GM18951 (cell line): ENCODE data around the gene C3orf33.

Source experiments
- POLR2A ChIP-seq: IDR thresholded peaks from 4 replicates; pipeline ENCODE4 v1.6.1; 2011; ENCODE audit warnings: mild to moderate bottlenecking; ENCODE audit not compliant: insufficient read length, insufficient read depth; ENCODE audit errors: extremely low read depth
- in situ Hi-C: fragments of 300-500 bp; cut with MboI; formaldehyde crosslinking; loops from one replicate; pipeline ENCODE4 v1.12.0; 2022; ENCODE audit warnings: low sequenced_read_pairs, mixed read lengths, inconsistent platforms; ENCODE audit not compliant: unreplicated experiment

Gene C3orf33

DNA sequence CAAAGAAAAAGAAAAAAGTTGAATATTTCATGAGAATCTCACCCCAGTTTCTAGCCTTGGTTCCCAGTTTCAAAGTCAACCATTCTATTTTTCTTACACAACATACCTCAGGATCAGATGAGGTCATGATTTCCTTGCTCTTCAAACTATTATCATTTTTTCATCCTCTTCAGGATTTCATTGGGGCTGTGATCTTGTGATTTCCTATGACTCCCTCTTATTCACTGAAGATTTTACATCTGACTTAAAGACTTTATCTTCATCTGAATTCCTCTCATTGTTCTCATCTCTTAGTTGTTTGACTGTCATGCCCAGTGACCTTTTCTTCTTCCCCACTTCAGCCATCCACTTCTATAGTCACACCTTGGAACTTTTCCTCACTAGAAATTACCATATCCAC, 3.1 kb upstream of the C3orf33 start:
- no peak for TF ChIP-seq POLR2A
- in situ Hi-C loops, result no loop called here

DNA sequence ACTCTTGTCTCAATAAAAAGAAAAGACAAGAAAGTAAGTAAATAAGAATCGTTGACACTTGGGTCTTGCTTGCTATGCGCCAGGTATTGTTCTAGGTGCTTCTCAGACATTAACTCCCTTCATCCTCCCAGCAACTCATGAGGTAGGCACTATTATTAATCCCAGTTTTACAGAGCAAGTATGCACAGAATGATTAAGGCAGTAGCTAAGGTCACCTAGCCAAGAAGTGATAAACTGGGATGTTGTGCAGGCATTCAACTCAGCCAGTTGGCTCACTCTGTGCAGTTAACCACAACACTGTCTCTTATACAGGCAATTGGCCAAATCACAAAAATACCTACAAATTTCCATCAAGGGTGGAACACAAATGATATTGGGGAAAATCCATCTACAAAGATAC, 1.7 kb upstream of the C3orf33 start:
- in situ Hi-C loops, result no loop called here
- TF ChIP-seq POLR2A, result no peak

DNA sequence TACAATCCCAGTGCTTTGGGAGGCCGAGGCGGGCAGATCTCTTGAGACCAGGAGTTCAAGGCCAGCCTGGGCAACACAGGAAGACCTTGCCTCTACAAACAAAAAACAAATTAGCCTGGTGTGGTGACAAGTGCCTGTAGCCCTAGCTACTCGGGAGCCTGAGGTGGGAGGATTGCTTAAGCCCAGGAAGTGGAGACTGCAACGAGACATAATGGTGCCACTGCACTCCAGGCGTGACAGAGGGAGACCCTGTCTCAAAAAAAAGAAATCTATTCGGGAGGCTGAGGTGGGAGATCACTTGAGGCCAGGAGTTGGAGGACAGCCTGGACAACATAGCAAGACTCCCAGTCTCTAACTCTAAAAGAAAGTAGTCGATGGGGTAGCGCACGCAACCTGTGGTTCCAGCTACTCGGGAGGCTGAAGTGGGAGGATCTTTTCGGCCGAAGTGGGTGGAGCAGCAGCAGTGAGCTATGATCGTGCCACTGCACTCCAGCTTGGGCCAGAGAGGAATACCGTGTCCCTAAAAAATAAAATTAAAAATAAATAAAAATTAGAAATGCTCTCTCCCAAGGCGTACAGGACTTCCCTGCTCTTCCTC, 775 bp downstream of the C3orf33 start:
- in situ Hi-C loops, result no loop called here
- no peak for TF ChIP-seq POLR2A

DNA sequence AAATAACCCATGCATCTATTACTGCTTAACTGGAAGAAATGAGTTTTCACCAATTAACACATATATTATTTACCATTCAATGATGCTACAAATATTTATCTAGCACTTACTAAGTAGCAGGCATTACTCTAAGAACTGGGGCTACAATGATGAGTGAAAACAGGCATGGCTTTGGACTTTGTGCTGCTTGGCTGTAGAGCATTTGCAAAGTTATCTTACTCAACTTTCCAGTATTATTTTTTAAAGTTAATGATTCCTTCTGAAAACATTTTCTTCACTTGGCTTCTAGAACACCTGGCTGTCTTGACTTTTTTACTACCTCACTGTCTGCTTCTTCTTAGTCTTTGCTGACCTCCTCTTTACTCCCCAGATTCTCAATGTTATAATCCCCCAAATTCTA, 1.8 kb downstream of the C3orf33 start:
- no peak for TF ChIP-seq POLR2A
- in situ Hi-C loops, result no loop called here

DNA sequence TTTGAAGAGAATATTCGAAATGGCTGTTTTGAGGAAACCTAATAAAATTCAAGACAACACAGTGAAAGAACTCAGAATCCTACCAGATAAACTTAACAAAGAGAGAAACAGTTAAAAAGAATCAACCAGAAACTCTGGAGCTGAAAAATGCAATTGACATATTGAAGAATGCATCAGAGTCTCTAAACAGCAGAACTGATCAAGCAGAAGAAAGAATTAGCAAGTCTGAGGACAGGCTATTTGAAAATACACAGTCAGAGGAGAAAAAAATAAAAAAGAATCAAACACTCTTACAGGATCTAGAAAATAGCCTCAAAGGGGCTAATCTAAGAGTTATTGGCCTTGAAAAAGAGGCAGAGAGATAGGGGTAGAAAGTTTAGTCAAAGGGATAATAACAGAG, 13.5 kb downstream of the C3orf33 start:
- no peak for TF ChIP-seq POLR2A
- in situ Hi-C loops, result no loop called here

DNA sequence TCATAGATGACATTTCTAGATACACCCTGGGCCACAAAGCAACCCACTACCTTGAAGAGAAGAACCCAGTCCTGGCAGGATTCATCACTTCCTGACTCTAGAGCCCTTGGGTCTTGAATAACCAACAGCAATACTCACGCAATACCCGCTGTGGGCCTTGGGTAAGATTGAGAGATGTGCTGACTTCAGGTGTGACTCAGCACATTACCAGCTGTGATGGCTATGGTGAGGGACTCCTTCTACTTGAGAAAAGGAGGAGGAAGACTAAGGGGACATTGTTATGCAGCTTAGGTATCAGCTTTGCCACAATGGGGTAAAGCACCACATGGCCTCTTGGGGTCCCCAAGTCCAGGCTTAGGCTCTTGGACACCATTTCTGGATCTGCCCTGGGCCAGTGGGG, 14.9 kb downstream of the C3orf33 start:
- no peak for TF ChIP-seq POLR2A
- in situ Hi-C loops, result no loop called here

DNA sequence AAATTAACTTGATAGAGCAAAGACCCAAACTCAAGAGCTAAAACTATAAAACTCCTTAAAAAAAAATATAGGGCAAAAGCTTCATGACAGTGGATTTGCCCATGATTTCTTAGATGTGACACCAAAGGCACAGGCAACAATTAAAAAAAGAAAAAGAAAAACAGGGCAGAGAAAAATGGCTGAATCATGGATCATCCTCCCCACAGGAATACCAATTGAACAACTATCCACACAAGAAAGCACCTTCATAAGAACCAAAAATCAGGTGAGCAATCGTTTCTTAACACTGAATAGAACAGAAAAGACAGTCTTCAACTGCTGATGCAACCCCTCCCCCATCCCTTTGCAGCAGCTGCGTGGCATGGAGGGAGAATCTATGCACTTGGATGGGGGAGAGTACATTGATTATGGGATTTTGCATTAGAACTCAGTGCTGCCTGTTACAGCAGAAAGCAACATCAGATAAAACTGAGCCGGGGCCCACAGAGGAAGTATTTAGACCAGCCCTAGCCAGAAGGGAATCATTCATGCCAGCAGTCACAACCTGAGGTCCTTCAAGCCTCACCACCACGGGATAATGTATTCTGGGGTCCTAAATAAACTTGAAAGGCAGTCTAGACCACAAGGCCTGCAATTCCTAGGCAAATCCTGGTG, 15.7 kb downstream of the C3orf33 start:
- TF ChIP-seq POLR2A, result no peak
- in situ Hi-C loops, result no loop called here

DNA sequence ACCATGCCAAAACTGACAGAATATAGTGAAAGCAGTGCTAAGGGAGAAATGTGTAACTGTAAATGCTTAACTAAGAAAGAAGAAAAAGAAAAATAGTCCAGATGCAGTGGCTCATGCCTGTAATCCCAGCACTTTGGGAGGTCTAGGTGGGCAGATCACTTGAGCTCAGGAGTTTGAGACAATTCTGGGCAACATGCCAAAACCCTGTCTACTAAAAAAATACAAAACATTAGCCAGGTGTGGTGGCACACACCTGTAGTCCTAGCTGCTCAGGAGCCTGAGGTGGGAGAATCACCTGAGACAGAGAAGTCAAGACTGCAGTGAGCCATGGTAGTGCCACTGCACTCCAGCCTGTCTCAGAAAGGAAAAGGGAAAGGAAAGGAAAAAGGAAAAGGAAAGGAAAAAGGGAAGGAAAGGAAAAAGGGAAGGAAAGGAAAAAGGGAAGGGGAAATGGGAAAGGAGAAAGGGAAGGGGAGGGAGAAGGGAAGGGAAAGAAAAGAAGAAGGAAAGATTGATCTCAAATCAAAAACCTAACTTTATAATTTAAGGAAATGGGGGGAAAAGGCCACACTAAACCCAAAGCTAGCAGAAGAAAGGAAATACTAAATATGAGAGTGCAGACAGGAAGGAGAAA, 20.3 kb downstream of the C3orf33 start:
- no peak for TF ChIP-seq POLR2A
- in situ Hi-C loops, result no loop called here

DNA sequence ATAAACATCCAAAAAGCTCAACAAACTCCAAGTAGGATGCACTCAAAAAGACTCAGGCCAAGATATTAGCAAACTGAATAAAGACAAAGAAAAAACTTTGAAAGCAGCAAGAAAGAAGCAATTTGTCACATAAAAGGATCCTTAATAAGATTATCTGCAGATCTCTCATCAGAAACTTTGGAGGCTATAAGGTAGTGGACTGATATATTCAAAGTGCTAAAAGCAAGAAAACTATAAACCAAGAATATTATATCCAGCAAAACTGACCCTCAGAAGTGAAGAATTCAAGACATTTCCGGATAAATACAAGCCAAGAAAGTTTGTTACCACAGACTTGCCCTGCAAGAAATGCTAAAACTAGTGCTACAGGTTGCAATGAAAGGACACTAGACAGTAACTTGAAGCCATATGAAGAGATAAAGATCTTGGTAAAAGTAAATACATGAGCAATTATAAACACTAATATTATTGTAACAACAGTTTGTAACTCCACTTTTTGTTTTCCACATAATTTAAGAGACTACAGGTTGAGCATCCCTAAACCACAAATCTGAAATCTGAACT, 23.6 kb downstream of the C3orf33 start:
- TF ChIP-seq POLR2A, result no peak
- in situ Hi-C loops, result no loop called here

DNA sequence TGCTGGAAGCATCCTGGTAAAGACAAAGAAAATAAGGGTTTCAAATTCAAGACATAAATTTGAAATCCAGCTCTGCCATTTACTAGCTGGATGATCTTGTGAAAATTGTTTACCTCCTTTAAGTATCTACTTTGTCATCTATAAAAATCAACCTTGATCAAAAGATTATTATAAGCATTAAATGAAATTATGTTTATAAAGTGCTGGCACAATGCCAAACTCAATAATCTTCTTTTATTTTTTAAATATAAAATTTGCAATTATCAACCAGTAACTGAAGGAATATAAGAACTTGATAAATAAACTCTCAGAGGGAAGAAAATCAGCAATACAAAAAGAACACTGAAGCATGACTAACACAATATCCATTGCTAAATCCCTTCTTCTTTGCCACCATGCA, 25.8 kb downstream of the C3orf33 start:
- TF ChIP-seq POLR2A, result no peak
- in situ Hi-C loops, result no loop called here

DNA sequence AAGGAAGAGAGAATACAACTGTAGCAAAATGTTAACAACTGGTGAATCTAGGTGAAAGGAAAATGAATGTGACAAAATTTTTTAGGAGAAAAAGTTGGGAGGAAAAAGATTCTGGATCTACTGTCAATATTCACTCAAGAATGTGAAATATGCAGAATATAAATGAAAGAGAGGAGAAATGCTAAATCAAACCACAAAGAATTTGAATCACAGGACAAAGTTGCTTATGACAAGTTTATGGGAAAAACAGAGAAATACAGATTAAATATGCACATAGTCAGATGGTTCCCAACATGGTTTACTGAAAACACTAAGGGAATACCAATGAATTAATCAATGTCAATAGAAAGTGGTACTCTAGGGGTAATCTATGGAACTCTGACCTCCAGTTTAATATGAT, 27.6 kb downstream of the C3orf33 start:
- in situ Hi-C loops, result no loop called here
- TF ChIP-seq POLR2A, result no peak

DNA sequence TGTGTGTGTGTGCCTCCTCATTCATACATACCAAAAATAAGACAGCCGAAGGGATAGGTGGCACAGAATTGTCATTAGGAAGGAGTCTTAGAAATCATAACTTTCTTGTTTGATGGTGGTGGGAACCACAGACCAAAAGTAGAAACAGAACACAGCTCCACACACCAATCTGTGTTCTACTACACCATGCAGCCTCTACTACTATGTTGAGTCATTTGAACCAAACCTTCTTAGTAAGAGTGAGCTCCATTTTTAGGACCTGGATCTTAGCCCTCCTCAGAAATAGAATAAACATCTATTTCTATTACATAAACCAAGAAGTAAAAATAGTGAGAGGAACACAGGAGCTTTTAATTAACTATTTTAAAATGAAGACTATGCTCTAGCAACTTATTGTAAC, 33.3 kb downstream of the C3orf33 start:
- in situ Hi-C loops, result no loop called here

DNA sequence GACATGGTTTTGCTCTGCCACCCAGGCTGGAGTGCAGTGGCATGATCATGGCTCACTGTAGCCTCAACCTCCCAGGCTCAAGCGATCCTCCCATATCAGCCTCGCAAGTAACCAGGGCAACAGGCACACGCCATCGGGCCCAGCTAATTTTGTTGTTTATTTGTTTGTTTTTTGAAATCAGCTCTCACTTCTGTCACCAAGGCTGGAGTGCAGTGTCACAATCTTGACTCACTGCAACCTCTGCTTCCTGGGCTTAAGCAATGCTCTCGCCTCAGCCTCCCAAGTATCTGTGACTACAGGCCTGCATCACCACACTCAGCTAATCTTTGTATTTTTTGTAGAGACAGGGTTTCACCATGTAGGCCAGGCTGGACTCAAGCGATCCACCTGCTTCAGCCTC, 35.0 kb downstream of the C3orf33 start:
- TF ChIP-seq POLR2A, result no peak
- in situ Hi-C loops, result no loop called here

More for the DNA sequence above, 33.3 kb downstream of the C3orf33 start:
- TF ChIP-seq POLR2A, result no peak

DNA sequence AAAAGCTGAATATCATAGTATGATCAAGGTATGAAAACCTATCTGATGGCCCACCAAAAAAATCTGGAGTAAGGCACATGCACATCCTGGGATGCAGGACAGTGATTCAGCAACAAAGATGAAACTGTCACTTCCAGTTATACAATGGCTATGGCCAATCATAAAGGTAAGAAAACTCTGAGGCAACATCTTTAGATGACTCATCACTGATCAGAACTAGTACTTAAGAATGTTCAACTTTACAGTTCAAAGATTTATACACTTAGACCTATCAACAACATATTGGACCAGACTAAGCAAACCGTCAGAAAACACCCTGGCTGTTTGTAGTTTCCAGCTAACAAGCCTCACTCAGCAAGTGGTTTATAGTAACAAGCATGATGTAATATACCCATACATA, 39.9 kb downstream of the C3orf33 start:
- no peak for TF ChIP-seq POLR2A
- in situ Hi-C loops, result no loop called here
